HG03439 (cell line): Measurements from ENCODE around the gene DOCK6.

Experiments used
- ATAC-seq: cut with Tn5 transposase; IDR thresholded peaks from one replicate; pipeline ENCODE4 v1.9.1; 2021; ENCODE audit warnings: mild to moderate bottlenecking, moderate library complexity; ENCODE audit not compliant: unreplicated experiment

DOCK6 gene

GRCh38 chr19:11151181-11151580 lies 111.1 kb downstream of the DOCK6 start:
- ATAC-seq, result no peak
